Endothelial cell (in vitro differentiated cells): ENCODE data around the gene CDK16. TPM values are rescaled to one million over a fixed set of nuclear protein-coding genes. Genes with fewer than 3 reads are reported as not detected.

Experiments used
- DNase-seq: peaks from one replicate; pipeline ENCODE4 v3.0.0; 2021; ENCODE audit warnings: low spot score
- H3K27ac Mint-ChIP-seq: one replicate; pipeline ENCODE4 v1.8.0; 2021; ENCODE audit warnings: mixed read lengths, inconsistent platforms; ENCODE audit not compliant: unreplicated experiment
- H3K27me3 Mint-ChIP-seq: one replicate; pipeline ENCODE4 v1.8.0; 2021; ENCODE audit warnings: mild to moderate bottlenecking, moderate library complexity, mixed read lengths, inconsistent platforms; ENCODE audit not compliant: unreplicated experiment
- H3K36me3 Mint-ChIP-seq: one replicate; pipeline ENCODE4 v1.8.0; 2021; ENCODE audit warnings: mild to moderate bottlenecking, low read depth, mixed read lengths, inconsistent platforms; ENCODE audit not compliant: unreplicated experiment
- H3K4me1 Mint-ChIP-seq: one replicate; pipeline ENCODE4 v1.8.0; 2021; ENCODE audit warnings: mild to moderate bottlenecking, mixed read lengths, inconsistent platforms; ENCODE audit not compliant: unreplicated experiment
- H3K4me3 Mint-ChIP-seq: one replicate; pipeline ENCODE4 v1.8.0; 2021; ENCODE audit warnings: mild to moderate bottlenecking, mixed read lengths, inconsistent platforms; ENCODE audit not compliant: unreplicated experiment
- H3K9me3 Mint-ChIP-seq: one replicate; pipeline ENCODE4 v1.8.0; 2021; ENCODE audit warnings: mixed read lengths, inconsistent platforms; ENCODE audit not compliant: unreplicated experiment
- total RNA-seq: library from RNA; stranded (reverse); fragmentation: NEBNext Ultra II Directional; extraction: Animal tissue kit (Norgen Biotek cat#: 25700); gene quantifications from one replicate; pipeline ENCODE4 v1.2.1, GENCODE V29; 2021; ENCODE audit not compliant: unreplicated experiment
- TF ChIP-seq, protein P1 (sequence below): fragments of 200-600 bp; sonication (generic); IDR thresholded peaks from one replicate; pipeline ENCODE4 v1.5.0; 2021; ENCODE audit warnings: antibody characterized with exemption; ENCODE audit not compliant: unreplicated experiment

Gene CDK16
- total RNA-seq, 1 donor from 2014 or later = 103 TPM

GRCh38 chrX:47199286-47199685 lies 19.2 kb upstream of the CDK16 start:
- Mint-ChIP-seq H3K4me3 (no peak overlapping the region), H3K9me3 (no peaks in the 10 kb centered on the region), H3K27me3 (peaks cover 5% of the 10 kb centered on the region), H3K27ac (no peak overlapping the region), H3K4me1 (peaks cover 19% of the 10 kb centered on the region), H3K36me3 (peaks cover 23% of the 10 kb centered on the region)
- DNase-seq = no peak
- TF ChIP-seq, protein P1, sequence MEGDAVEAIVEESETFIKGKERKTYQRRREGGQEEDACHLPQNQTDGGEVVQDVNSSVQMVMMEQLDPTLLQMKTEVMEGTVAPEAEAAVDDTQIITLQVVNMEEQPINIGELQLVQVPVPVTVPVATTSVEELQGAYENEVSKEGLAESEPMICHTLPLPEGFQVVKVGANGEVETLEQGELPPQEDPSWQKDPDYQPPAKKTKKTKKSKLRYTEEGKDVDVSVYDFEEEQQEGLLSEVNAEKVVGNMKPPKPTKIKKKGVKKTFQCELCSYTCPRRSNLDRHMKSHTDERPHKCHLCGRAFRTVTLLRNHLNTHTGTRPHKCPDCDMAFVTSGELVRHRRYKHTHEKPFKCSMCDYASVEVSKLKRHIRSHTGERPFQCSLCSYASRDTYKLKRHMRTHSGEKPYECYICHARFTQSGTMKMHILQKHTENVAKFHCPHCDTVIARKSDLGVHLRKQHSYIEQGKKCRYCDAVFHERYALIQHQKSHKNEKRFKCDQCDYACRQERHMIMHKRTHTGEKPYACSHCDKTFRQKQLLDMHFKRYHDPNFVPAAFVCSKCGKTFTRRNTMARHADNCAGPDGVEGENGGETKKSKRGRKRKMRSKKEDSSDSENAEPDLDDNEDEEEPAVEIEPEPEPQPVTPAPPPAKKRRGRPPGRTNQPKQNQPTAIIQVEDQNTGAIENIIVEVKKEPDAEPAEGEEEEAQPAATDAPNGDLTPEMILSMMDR = no peak

DNA sequence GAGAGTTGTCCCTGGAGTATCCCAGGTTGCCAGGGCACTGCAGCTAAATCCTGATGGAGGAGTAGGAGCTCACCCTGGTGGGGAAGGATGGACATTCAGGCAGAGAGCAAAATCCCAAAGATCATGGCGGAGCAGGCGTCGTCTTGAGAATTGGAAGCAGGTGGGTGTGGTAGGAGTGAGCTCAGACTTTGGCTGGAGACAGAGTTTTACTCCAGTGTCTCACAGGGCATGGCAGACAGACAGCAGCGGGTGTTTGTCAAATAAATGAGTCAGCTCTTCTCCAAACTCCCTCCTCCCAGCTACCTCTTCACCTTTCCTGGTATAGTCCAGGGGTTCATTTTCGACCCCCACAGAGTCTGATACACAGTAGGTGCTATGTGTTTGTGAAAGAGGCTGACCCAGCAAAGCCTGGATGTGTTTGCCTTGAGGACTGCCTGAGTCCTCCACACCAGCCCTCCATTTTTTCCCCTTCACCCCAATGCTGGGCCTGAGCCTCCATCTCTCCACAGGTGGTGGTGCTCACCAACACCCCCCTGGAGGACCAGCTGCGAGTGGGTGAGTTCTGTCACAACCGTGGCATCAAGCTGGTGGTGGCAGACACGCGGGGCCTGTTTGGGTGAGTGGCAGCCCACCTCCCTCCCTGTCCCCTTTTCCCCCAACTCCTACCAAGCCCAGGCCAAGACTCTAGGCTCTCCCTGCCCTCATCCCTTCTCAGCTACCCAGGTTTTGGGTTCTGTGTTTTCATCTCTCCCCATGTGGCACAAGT lies 17.9 kb upstream of the CDK16 start:
- TF ChIP-seq, protein P1 = no peak
- H3K9me3 Mint-ChIP-seq = no peaks in the 10 kb centered on the region
- peaks cover 12% of the 10 kb centered on the region for H3K4me1 Mint-ChIP-seq
- no peak overlapping the region for H3K27ac Mint-ChIP-seq
- H3K36me3 Mint-ChIP-seq = peaks cover 26% of the 10 kb centered on the region
- peaks cover 3% of the 10 kb centered on the region for H3K27me3 Mint-ChIP-seq
- DNase-seq = no peak
- H3K4me3 Mint-ChIP-seq = no peak overlapping the region

- H3K9me3 Mint-ChIP-seq = no peaks in the 10 kb centered on the region
- DNase-seq = no peak
- no peak overlapping the region for H3K4me3 Mint-ChIP-seq
- H3K27me3 Mint-ChIP-seq = peaks cover 1% of the 10 kb centered on the region
- peaks cover 19% of the 10 kb centered on the region for H3K36me3 Mint-ChIP-seq
- no peak overlapping the region for H3K27ac Mint-ChIP-seq
- TF ChIP-seq, protein P1 = no peak
- H3K4me1 Mint-ChIP-seq = peaks cover 3% of the 10 kb centered on the region
These were observed 17.0 kb upstream of the CDK16 start for GRCh38 chrX:47201345-47201944.

- Mint-ChIP-seq H3K4me1 (no peaks in the 10 kb centered on the region), H3K27me3 (peaks cover 1% of the 10 kb centered on the region), H3K4me3 (no peak overlapping the region), H3K36me3 (peaks cover 25% of the 10 kb centered on the region), H3K27ac (no peak overlapping the region), H3K9me3 (no peaks in the 10 kb centered on the region)
- DNase-seq = no peak
- TF ChIP-seq, protein P1 = no peak
These were observed 16.2 kb upstream of the CDK16 start for GRCh38 chrX:47202316-47202715.

DNA sequence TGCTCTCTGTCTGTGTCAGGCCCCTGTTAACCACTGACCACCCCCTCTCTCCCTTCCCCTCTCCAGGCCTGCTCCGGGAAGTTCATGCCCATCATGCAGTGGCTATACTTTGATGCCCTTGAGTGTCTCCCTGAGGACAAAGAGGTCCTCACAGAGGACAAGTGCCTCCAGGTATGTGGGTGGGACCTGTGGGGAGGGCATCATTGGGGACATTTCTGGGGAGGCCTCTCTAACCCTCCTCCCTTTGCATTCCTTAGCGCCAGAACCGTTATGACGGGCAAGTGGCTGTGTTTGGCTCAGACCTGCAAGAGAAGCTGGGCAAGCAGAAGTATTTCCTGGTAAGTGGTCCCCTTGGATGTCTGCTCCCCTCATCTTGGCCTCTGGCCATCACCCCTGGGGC lies 15.6 kb upstream of the CDK16 start:
- Mint-ChIP-seq H3K27ac (no peak overlapping the region), H3K4me1 (no peaks in the 10 kb centered on the region), H3K36me3 (peaks cover 26% of the 10 kb centered on the region), H3K9me3 (no peaks in the 10 kb centered on the region), H3K4me3 (no peak overlapping the region), H3K27me3 (peaks cover 1% of the 10 kb centered on the region)
- TF ChIP-seq, protein P1 = no peak
- no peak for DNase-seq
